ENCODE results near the gene NR2C2.

DNA sequence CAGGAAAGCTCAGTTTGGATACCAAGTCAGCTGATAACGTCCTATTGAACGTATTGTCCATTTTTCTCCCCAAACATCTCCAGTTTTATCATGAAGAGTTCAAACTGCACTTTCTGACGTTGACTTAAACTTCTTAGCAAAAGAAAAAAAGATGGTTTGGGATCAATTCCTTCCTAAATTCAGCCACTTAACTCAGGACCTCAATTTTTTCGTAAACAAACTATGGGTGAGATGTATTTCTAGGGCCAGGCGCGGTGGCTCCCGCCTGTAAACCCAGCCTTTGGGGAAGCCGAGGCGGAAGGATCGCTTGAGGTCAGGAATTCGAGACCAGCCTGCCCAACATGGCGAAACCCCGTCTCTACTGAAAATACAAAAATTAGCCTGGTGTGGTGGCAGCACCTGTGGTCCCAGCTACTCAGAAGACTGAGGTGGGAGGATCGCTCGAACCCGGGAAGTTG is 118.2 kb downstream of the NR2C2 start:
- TF ChIP-seq, protein P1, sequence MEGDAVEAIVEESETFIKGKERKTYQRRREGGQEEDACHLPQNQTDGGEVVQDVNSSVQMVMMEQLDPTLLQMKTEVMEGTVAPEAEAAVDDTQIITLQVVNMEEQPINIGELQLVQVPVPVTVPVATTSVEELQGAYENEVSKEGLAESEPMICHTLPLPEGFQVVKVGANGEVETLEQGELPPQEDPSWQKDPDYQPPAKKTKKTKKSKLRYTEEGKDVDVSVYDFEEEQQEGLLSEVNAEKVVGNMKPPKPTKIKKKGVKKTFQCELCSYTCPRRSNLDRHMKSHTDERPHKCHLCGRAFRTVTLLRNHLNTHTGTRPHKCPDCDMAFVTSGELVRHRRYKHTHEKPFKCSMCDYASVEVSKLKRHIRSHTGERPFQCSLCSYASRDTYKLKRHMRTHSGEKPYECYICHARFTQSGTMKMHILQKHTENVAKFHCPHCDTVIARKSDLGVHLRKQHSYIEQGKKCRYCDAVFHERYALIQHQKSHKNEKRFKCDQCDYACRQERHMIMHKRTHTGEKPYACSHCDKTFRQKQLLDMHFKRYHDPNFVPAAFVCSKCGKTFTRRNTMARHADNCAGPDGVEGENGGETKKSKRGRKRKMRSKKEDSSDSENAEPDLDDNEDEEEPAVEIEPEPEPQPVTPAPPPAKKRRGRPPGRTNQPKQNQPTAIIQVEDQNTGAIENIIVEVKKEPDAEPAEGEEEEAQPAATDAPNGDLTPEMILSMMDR (IDR thresholded peaks at IDR 0.05): no peak
- TF ChIP-seq POLR2A (IDR thresholded peaks at IDR 0.05): no peak
